GM13977 (cell line): ENCODE measurements around the gene YWHAQ.

Experiments
- DNase-seq: peaks from one replicate; pipeline ENCODE4 v3.0.0; 2012; ENCODE audit warnings: low spot score
- CTCF ChIP-seq: IDR thresholded peaks from 2 replicates; pipeline ENCODE4 v1.5.1; 2012; ENCODE audit warnings: mild to moderate bottlenecking, control low read depth; ENCODE audit not compliant: insufficient read depth; ENCODE audit errors: extremely low read depth, missing control alignments
- in situ Hi-C: fragments of 300-500 bp; cut with MboI; formaldehyde crosslinking; loops from one replicate; pipeline ENCODE4 v1.12.0; 2022; ENCODE audit warnings: low sequenced_read_pairs, low pct_unique_long_range_greater_than_20kb, mixed read lengths, inconsistent platforms; ENCODE audit not compliant: unreplicated experiment

YWHAQ gene

DNA sequence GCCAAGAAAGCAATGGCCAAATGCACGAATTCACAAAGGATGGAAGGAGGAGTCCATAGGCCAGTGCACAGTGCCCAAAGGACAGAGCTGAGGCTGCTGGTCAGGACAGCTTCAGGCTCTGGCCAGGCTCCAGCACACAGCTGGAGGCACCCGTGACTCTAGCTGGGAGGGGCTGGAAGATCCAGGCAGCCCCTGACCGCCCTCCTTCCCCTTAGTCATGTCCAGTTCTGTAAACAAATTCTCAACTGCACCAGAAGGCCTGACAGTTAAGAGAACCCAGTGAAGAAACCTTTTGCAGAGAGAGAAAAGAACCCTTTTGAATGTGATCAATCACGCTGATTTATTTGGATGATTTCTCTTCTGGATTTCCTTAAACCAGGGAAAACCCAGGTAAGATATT, 7.7 kb upstream of the YWHAQ start:
- in situ Hi-C loops = no loop called here
- DNase-seq = no peak
- no peak for TF ChIP-seq CTCF

DNA sequence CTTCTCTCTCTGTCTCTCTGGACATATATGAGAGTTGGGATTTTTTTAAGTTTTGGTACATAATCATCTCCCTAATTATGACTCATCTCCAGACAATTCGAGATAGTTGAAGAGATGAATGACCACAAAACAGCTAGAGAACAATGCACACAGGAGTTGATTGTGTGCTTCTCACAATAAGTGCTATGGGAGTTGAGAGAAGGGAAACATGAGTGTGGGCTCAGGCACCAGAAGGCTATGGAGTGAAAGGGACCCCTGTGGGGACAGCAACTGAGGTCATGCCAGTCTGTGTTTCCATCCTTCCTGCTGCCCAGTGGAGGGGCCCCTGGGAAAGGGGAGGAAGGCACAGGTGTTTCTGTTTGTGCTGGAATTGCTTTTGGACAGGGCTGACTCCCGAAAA, 6.5 kb upstream of the YWHAQ start:
- no peak for TF ChIP-seq CTCF
- DNase-seq = no peak
- in situ Hi-C loops = no loop called here

DNA sequence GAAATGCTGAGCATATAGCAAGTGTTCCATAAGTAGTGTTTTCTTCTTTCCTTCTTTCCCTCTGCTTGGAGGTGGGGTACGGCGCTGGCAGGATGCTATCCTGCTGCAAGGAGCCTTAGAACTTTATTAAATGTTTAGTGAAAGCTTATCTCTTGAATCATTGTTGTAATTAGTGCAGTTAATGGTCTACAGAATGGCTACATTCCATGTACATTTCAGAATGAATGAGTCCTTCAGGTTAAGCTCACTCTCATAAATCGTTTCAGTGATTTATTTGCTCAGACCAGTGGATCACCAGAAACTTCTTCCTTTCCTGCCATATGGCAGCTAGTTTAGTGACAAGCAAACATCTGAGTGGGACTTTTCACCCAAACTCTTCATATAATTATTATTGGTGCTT, 3.3 kb upstream of the YWHAQ start:
- in situ Hi-C loops = no loop called here

GRCh38 chr2:9631878-9632700, 1.3 kb upstream of the YWHAQ start:
- DNase-seq = no peak

More for the DNA sequence above, 3.3 kb upstream of the YWHAQ start:
- no peak for TF ChIP-seq CTCF
- no peak for DNase-seq

GRCh38 chr2:9631553-9631819, 689 bp upstream of the YWHAQ start:
- DNase-seq = no peak
- in situ Hi-C loops = no loop called here
- no peak for TF ChIP-seq CTCF

More at GRCh38 chr2:9631878-9632700, 1.3 kb upstream of the YWHAQ start:
- no peak for TF ChIP-seq CTCF
- in situ Hi-C loops = no loop called here

DNA sequence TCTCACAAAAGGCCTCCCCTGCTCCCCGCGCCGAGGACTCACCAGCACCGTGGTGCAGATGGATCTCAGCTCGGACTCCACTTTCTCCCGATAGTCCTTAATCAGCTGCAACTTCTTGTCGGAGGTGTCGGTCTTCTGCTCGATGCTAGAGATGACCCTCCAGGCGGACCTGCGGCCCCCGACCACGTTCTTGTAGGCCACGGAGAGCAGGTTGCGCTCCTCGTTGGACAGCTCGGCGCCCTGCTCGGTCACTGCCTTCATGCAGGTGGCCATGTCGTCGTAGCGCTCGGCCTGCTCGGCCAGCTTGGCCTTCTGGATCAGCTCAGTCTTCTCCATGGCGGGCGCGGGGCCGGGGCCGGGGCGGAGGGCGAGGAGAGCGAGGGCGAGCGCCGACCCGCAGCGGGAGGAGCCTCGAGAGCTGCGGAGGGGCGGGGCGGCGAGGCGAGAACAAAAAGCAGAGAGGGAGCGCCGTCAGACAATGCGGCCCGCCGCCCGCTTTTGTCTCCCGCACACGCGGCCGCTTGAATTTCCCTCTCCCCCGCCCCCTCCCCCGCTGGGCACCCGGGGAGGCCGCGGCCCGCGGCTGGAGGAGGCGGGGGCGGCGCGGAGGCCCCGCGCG, 571 bp downstream of the YWHAQ start:
- DNase-seq = peak; percentile 83
- in situ Hi-C loops = no loop called here
- TF ChIP-seq CTCF = no peak
